ENCODE measurements around the gene CWC27.
A peak's percentile ranks its signal among the peaks of the same experiment; 100 is the strongest.

CWC27 gene

DNA sequence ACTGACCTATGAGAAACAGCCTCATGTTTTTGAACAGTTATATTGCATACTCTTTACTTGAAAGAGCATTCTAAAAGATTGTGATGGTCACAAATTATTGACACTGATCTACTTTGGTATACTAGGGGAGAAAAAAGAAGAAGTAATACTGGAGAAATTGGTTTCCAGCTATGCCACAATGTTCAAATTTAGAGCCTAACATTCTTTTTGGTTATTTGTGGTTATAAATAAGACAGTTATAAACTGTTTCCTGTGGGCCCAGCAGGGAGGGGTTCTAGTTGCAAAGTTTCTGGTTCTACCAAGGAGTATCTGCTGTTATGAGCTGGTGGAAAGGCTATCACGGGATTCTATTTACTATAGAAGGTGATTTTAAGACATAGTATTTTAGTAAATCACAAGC, 4.8 kb downstream of the CWC27 start:
- Histone ChIP-seq H3K27me3 (ENCODE audit: insufficient read depth, low read depth) (no peaks in the 10 kb centered on the region), H3K4me2 (no peak overlapping the region), H3K4me1 (ENCODE audit: low read depth, poor library complexity, severe bottlenecking) (peaks cover 20% of the 10 kb centered on the region), H3K9ac (no peak overlapping the region), H4K20me1 (ENCODE audit: insufficient read depth) (no peaks in the 10 kb centered on the region), H3K27ac (no peak overlapping the region), H2AFZ (ENCODE audit: low read depth) (no peak overlapping the region), H3K79me2 (ENCODE audit: insufficient read depth, low read depth) (peaks cover 38% of the 10 kb centered on the region), H3K4me3 (IDR thresholded peaks at IDR 0.05; ENCODE audit: insufficient read depth, low read depth, low read length) (no peak overlapping the region), H3K36me3 (ENCODE audit: insufficient read depth) (no peaks in the 10 kb centered on the region)
- TF ChIP-seq, protein P1, sequence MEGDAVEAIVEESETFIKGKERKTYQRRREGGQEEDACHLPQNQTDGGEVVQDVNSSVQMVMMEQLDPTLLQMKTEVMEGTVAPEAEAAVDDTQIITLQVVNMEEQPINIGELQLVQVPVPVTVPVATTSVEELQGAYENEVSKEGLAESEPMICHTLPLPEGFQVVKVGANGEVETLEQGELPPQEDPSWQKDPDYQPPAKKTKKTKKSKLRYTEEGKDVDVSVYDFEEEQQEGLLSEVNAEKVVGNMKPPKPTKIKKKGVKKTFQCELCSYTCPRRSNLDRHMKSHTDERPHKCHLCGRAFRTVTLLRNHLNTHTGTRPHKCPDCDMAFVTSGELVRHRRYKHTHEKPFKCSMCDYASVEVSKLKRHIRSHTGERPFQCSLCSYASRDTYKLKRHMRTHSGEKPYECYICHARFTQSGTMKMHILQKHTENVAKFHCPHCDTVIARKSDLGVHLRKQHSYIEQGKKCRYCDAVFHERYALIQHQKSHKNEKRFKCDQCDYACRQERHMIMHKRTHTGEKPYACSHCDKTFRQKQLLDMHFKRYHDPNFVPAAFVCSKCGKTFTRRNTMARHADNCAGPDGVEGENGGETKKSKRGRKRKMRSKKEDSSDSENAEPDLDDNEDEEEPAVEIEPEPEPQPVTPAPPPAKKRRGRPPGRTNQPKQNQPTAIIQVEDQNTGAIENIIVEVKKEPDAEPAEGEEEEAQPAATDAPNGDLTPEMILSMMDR (conservative IDR thresholded peaks at IDR 0.05; ENCODE audit: low read depth, low read length): no peak

DNA sequence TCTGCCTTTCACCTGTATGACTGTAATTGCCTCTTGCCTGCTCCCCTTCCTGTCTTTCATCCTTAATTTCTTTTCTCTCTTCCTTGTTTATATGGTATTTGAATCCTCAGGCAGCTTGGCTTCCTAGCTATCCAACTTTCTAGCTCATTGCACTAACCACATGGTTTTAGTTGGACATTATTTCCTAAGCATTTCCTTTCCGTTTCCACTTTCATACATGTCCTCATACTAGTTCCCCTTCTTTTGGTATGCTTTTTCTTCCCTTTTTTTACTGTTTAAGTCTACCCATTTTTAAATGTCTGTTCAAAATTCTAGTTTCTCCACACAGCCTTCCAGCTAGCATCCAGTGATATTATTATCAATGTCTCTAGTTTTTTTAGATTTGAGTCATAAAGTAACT, 6.6 kb downstream of the CWC27 start:
- Histone ChIP-seq H4K20me1 (ENCODE audit: insufficient read depth) (no peaks in the 10 kb centered on the region), H3K4me3 (IDR thresholded peaks at IDR 0.05; ENCODE audit: insufficient read depth, low read depth, low read length) (no peak overlapping the region), H3K36me3 (ENCODE audit: insufficient read depth) (no peaks in the 10 kb centered on the region), H3K9ac (no peak overlapping the region), H2AFZ (ENCODE audit: low read depth) (no peak overlapping the region), H3K4me1 (ENCODE audit: low read depth, poor library complexity, severe bottlenecking) (peaks cover 11% of the 10 kb centered on the region), H3K27me3 (ENCODE audit: insufficient read depth, low read depth) (no peaks in the 10 kb centered on the region), H3K79me2 (ENCODE audit: insufficient read depth, low read depth) (peaks cover 24% of the 10 kb centered on the region), H3K4me2 (no peak overlapping the region), H3K27ac (no peak overlapping the region)
- TF ChIP-seq, protein P1 (conservative IDR thresholded peaks at IDR 0.05; ENCODE audit: low read depth, low read length): no peak

DNA sequence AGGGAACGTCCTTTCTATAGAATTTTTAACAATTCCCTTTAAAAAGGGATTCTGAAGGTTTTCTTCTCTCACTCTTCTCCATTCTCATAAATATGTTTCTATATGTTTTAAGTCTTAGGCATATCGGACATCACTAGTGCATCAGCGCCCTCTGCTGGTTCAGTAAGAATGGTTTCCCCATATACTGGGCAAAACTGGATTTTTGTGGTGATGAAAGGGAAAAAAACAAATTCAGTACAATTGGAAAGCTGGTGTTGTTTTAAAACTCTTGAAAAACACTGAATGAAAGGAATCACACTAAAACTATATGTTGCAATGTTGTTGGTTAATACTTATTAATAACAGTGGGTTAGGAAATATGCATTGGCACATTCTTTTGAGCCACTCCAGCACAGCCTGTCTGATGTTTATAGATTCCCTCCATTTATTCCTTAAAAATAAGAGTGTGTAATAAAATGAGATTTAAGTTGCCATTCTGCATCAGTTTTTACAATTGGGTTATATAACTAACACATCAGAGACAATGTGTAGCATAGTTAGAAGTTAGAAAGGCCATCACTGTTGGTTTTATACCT, 15.8 kb downstream of the CWC27 start:
- TF ChIP-seq, protein P1 (conservative IDR thresholded peaks at IDR 0.05; ENCODE audit: low read depth, low read length): peak; percentile 96
- Histone ChIP-seq H3K79me2 (ENCODE audit: insufficient read depth, low read depth) (no peaks in the 10 kb centered on the region; the same call in 1 of the 2 replicates), H3K36me3 (ENCODE audit: insufficient read depth) (no peaks in the 10 kb centered on the region), H3K27ac (no peak overlapping the region), H2AFZ (ENCODE audit: low read depth) (no peak overlapping the region), H3K4me1 (ENCODE audit: low read depth, poor library complexity, severe bottlenecking) (peaks cover 2% of the 10 kb centered on the region), H3K4me2 (no peak overlapping the region), H4K20me1 (ENCODE audit: insufficient read depth) (no peaks in the 10 kb centered on the region), H3K4me3 (IDR thresholded peaks at IDR 0.05; ENCODE audit: insufficient read depth, low read depth, low read length) (no peak overlapping the region), H3K27me3 (ENCODE audit: insufficient read depth, low read depth) (no peaks in the 10 kb centered on the region), H3K9ac (no peak overlapping the region)

DNA sequence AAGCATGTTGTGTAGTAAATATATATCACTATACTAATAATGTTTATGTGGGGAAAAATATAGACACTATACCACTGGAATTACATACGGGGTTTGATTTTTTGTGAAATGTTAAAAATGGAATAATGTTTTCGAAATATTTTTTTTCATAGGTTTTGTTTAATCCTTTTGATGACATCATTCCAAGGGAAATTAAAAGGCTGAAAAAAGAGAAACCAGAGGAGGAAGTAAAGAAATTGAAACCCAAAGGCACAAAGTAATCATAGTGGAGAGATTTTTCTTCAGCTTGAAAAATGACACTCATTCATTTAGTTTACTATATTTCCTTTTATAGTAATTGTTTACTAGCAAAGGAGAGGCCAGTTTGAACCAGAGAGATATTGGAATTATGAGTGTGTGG, 17.6 kb downstream of the CWC27 start:
- H3K9ac ChIP-seq: no peak overlapping the region
- no peaks in the 10 kb centered on the region for H3K79me2 ChIP-seq (ENCODE audit: insufficient read depth, low read depth)
- H3K4me1 ChIP-seq (ENCODE audit: low read depth, poor library complexity, severe bottlenecking): peaks cover 12% of the 10 kb centered on the region
- H3K27ac ChIP-seq: no peak overlapping the region
- no peaks in the 10 kb centered on the region for H3K27me3 ChIP-seq (ENCODE audit: insufficient read depth, low read depth)
- no peaks in the 10 kb centered on the region for H3K36me3 ChIP-seq (ENCODE audit: insufficient read depth)
- no peak overlapping the region for H3K4me3 ChIP-seq (IDR thresholded peaks at IDR 0.05; ENCODE audit: insufficient read depth, low read depth, low read length)
- no peak overlapping the region for H2AFZ ChIP-seq (ENCODE audit: low read depth)
- H4K20me1 ChIP-seq (ENCODE audit: insufficient read depth): no peaks in the 10 kb centered on the region
- no peak overlapping the region for H3K4me2 ChIP-seq
- TF ChIP-seq, protein P1 (conservative IDR thresholded peaks at IDR 0.05; ENCODE audit: low read depth, low read length): no peak
